IMR-90 (cell line): ENCODE results near the gene CUL1. TPM values are rescaled to one million over a fixed set of nuclear protein-coding genes. Genes with fewer than 3 reads are reported as not detected.

Experiments used
- ATAC-seq: fragments of 200-7000 bp; cut with Tn5 transposase; 2 replicates; pipeline ENCODE4 v1.9.1; 2020; ENCODE audit warnings: low read depth, mild to moderate bottlenecking, moderate library complexity
- BruUV-seq: library from RNA; stranded (reverse); fragments of 400-500 nt; replicated peaks from 2 replicates; lab custom pipeline; 2021; lab: Mats Ljungman, UMichigan
- CTCF ChIA-PET: fragments of 300-600 bp; formaldehyde crosslinking; extraction: SDS; loops from one replicate; lab custom pipeline; 2021; ENCODE audit warnings: antibody characterized with exemption; lab: Yijun Ruan, JAX
- POLR2A ChIA-PET: fragments of 300-600 bp; sonication (Branson Sonifier 250); formaldehyde crosslinking; loops from one replicate; lab custom pipeline; 2022; ENCODE audit warnings: antibody characterized with exemption; ENCODE audit not compliant: unreplicated experiment; lab: Charles Lee
- DNase-seq: peaks from one replicate; pipeline ENCODE4 v3.0.0; 2013
- H2AFZ ChIP-seq: replicated peaks from 2 replicates; pipeline ENCODE3; 2013; ENCODE audit warnings: low read length, mild to moderate bottlenecking; ENCODE audit not compliant: poor library complexity
- H2AK5ac ChIP-seq: 2 replicates; pipeline ENCODE4 v1.6.1; 2013; ENCODE audit warnings: low read depth, low read length, inconsistent platforms
- H2AK9ac ChIP-seq: replicated peaks from 2 replicates; pipeline ENCODE3; 2013; ENCODE audit warnings: mild to moderate bottlenecking, low read depth, low read length, moderate library complexity; ENCODE audit not compliant: poor library complexity
- H2BK120ac ChIP-seq: 2 replicates; pipeline ENCODE4 v1.6.1; 2013; ENCODE audit warnings: low read depth, low read length, inconsistent platforms
- H2BK15ac ChIP-seq: 3 replicates; pipeline ENCODE4 v1.6.1; 2013; ENCODE audit warnings: low read depth, low read length, inconsistent platforms
- H2BK20ac ChIP-seq: 2 replicates; pipeline ENCODE4 v1.6.1; 2013; ENCODE audit warnings: low read depth, mild to moderate bottlenecking, inconsistent platforms, low read length, moderate library complexity
- H2BK5ac ChIP-seq: 2 replicates; pipeline ENCODE4 v1.6.1; 2013; ENCODE audit warnings: mild to moderate bottlenecking, low read depth, low read length, inconsistent platforms; ENCODE audit not compliant: poor library complexity, severe bottlenecking
- H3K14ac ChIP-seq: replicated peaks from 2 replicates; pipeline ENCODE4 v1.6.1; 2013; ENCODE audit warnings: low read depth, low read length, inconsistent platforms
- H3K18ac ChIP-seq: 2 replicates; pipeline ENCODE4 v1.6.1; 2013; ENCODE audit warnings: low read depth, low read length, control low read depth
- H3K23ac ChIP-seq: 2 replicates; pipeline ENCODE4 v1.6.1; 2013; ENCODE audit warnings: low read depth, low read length, inconsistent platforms
- H3K27ac ChIP-seq: 2 replicates; pipeline ENCODE4 v1.5.1; 2013; ENCODE audit warnings: mild to moderate bottlenecking, control low read depth, low read length; ENCODE audit not compliant: insufficient read depth
- H3K27me3 ChIP-seq: 2 replicates; pipeline ENCODE4 v1.6.1; 2013; ENCODE audit warnings: low read length; ENCODE audit not compliant: control insufficient read depth, insufficient read depth
- H3K36me3 ChIP-seq: 2 replicates; pipeline ENCODE4 v1.6.1; 2013; ENCODE audit warnings: low read length, mixed read lengths; ENCODE audit not compliant: control insufficient read depth, insufficient read depth
- H3K4ac ChIP-seq: 2 replicates; pipeline ENCODE4 v1.6.1; 2013; ENCODE audit warnings: low read depth, low read length, inconsistent platforms
- H3K4me1 ChIP-seq: 2 replicates; pipeline ENCODE4 v1.6.1; 2013; ENCODE audit warnings: low read length, mixed read lengths; ENCODE audit not compliant: control insufficient read depth, insufficient read depth
- H3K4me2 ChIP-seq: 2 replicates; pipeline ENCODE4 v1.6.1; 2013; ENCODE audit warnings: low read depth, mild to moderate bottlenecking, control low read depth, low read length, moderate library complexity
- H3K4me3 ChIP-seq: 2 replicates; pipeline ENCODE4 v1.5.1; 2013; ENCODE audit warnings: low read depth, mild to moderate bottlenecking, control low read depth, low read length, moderate library complexity; ENCODE audit not compliant: insufficient read depth
- H3K56ac ChIP-seq: 2 replicates; pipeline ENCODE4 v1.6.1; 2013; ENCODE audit warnings: low read length, inconsistent platforms; ENCODE audit not compliant: insufficient read depth; ENCODE audit errors: extremely low read depth
- H3K79me1 ChIP-seq, 2 experiments: 2 replicates each; pipeline ENCODE4 v1.6.1; 2013; ENCODE audit warnings: low read length in 2 of 2, inconsistent platforms in 1 of 2, low read depth in 1 of 2
- H3K9ac ChIP-seq: 2 replicates; pipeline ENCODE4 v1.6.1; 2013; ENCODE audit warnings: low read depth, low read length, control low read depth
- H3K9me1 ChIP-seq: 2 replicates; pipeline ENCODE4 v1.6.1; 2013; ENCODE audit warnings: low read length, inconsistent platforms; ENCODE audit not compliant: insufficient read depth
- H3K9me3 ChIP-seq: 2 replicates; pipeline ENCODE4 v1.6.1; 2013; ENCODE audit warnings: low read length; ENCODE audit not compliant: control insufficient read depth, insufficient read depth
- H4K20me1 ChIP-seq: 2 replicates; pipeline ENCODE4 v1.6.1; 2013; ENCODE audit warnings: low read length, inconsistent platforms; ENCODE audit not compliant: insufficient read depth
- H4K5ac ChIP-seq: 2 replicates; pipeline ENCODE4 v1.6.1; 2013; ENCODE audit warnings: mild to moderate bottlenecking, low read depth, low read length, control low read depth
- H4K8ac ChIP-seq, 2 experiments: 2 replicates each; pipeline ENCODE4 v1.6.1; 2013; ENCODE audit warnings: low read depth in 2 of 2, low read length in 2 of 2, control low read depth in 1 of 2, inconsistent platforms in 1 of 2
- H4K91ac ChIP-seq: 2 replicates; pipeline ENCODE4 v1.6.1; 2013; ENCODE audit warnings: low read depth, low read length, inconsistent platforms; ENCODE audit not compliant: insufficient read depth
- BHLHE40 ChIP-seq: fragments of 150-350 bp; IDR thresholded peaks from 2 replicates; pipeline ENCODE4 v1.6.1; 2016; ENCODE audit warnings: mild to moderate bottlenecking, low read depth, low read length
- CEBPB ChIP-seq: IDR thresholded peaks from 2 replicates; pipeline ENCODE4 v1.6.1; 2012; ENCODE audit warnings: low read depth, low read length, improper control_type of control experiment
- CHD1 ChIP-seq: IDR thresholded peaks from 2 replicates; pipeline ENCODE4 v1.6.1; 2012; ENCODE audit warnings: low read depth, low read length, improper control_type of control experiment
- CTCF ChIP-seq: conservative IDR thresholded peaks from 2 replicates; pipeline ENCODE4 v1.5.1; 2012; ENCODE audit warnings: mild to moderate bottlenecking, low read depth, low read length, improper control_type of control experiment
- FOS ChIP-seq: fragments of 150-350 bp; IDR thresholded peaks from 2 replicates; pipeline ENCODE4 v1.6.1; 2016; ENCODE audit warnings: low read depth, low read length
- MAFK ChIP-seq: IDR thresholded peaks from 2 replicates; pipeline ENCODE4 v1.6.1; 2012; ENCODE audit warnings: low read depth, low read length, improper control_type of control experiment
- MAZ ChIP-seq: IDR thresholded peaks from 2 replicates; pipeline ENCODE4 v1.6.1; 2012; ENCODE audit warnings: low read depth, mild to moderate bottlenecking, low read length, improper control_type of control experiment, moderate library complexity, borderline replicate concordance
- MXI1 ChIP-seq: IDR thresholded peaks from 2 replicates; pipeline ENCODE4 v1.6.1; 2012; ENCODE audit warnings: low read depth, mild to moderate bottlenecking, low read length, moderate library complexity, borderline replicate concordance
- NFE2L2 ChIP-seq: fragments of 150-350 bp; IDR thresholded peaks from 2 replicates; pipeline ENCODE4 v1.6.1; 2016; ENCODE audit warnings: low read depth, mild to moderate bottlenecking, low read length
- POLR2A ChIP-seq: IDR thresholded peaks from 2 replicates; pipeline ENCODE4 v1.6.1; 2012; ENCODE audit warnings: mild to moderate bottlenecking, low read depth, low read length
- RAD21 ChIP-seq: IDR thresholded peaks from 2 replicates; pipeline ENCODE4 v1.6.1; 2012; ENCODE audit warnings: low read length, improper control_type of control experiment
- RCOR1 ChIP-seq: IDR thresholded peaks from 2 replicates; pipeline ENCODE4 v1.6.1; 2012; ENCODE audit warnings: mild to moderate bottlenecking, low read length, improper control_type of control experiment; ENCODE audit not compliant: insufficient replicate concordance
- RFX5 ChIP-seq: IDR thresholded peaks from 2 replicates; pipeline ENCODE4 v1.8.0; 2012; ENCODE audit warnings: low read depth, mild to moderate bottlenecking, low read length, moderate library complexity
- SMC3 ChIP-seq: fragments of 150-350 bp; IDR thresholded peaks from 2 replicates; pipeline ENCODE4 v1.6.1; 2016; ENCODE audit warnings: low read depth, mild to moderate bottlenecking, antibody characterized with exemption, low read length, moderate library complexity
- WGBS, 2 experiments: methylation state at CpG; one replicate each; pipeline versions ENCODE4 v1.1.5 to v1.1.7; 2013; ENCODE audit warnings: missing lambda C conversion rate in 2 of 2; ENCODE audit not compliant: insufficient read length in 1 of 2; ENCODE audit errors: extremely low coverage in 2 of 2; 5-methylcytosine and 5-hydroxymethylcytosine counted together
- dilution Hi-C: fragments of 300-500 bp; cut with HindIII; formaldehyde crosslinking; loops from one replicate; pipeline ENCODE4 v1.14.3; 2018; ENCODE audit warnings: low sequenced_read_pairs; ENCODE audit not compliant: unreplicated experiment
- in situ Hi-C: fragments of 300-500 bp; cut with MboI; formaldehyde crosslinking; loops from 3 replicates; pipeline ENCODE4 v1.14.3; 2019; ENCODE audit warnings: low sequenced_read_pairs, inconsistent platforms, mixed read lengths
- intact Hi-C: fragments of 100-400 bp; cut with micrococcal nuclease; formaldehyde crosslinking; loops from 2 replicates; pipeline ENCODE4 v1.10.0; 2022
- polyA plus RNA-seq, 3 experiments: library from polyadenylated mRNA; depleted of rRNA; stranded (reverse); fragments of >200 nt; gene quantifications; 2 replicates each; pipeline ENCODE4 v1.2.3, GENCODE V29; 2012; ENCODE audit warnings: low replicate concordance in 1 of 3
- total RNA-seq: library from RNA; depleted of rRNA; stranded (reverse); fragments of >200 nt; gene quantifications from 2 replicates; pipeline ENCODE4 v1.2.3, GENCODE V29; 2012
- TF ChIP-seq, protein P1 (sequence below): fragments of 150-350 bp; IDR thresholded peaks from 2 replicates; pipeline ENCODE4 v1.6.1; 2017; ENCODE audit warnings: mild to moderate bottlenecking, antibody characterized with exemption, low read length, low read depth
- TF ChIP-seq, protein P2 (sequence below): fragments of 150-350 bp; IDR thresholded peaks from 2 replicates; pipeline ENCODE4 v1.6.1; 2016; ENCODE audit warnings: low read depth, mild to moderate bottlenecking, low read length, moderate library complexity, borderline replicate concordance

Gene CUL1
- total and polyA plus RNA-seq, 2 of the 4 experiments (the other 2 are of a cell fraction), result 44.0 to 46.2 TPM

GRCh38 chr7:148662646-148663045 lies 36.1 kb upstream of the CUL1 start:
- WGBS, 2 experiments, result 40% methylated on average over 1 of the region's 3 CpGs; no CpG with 5 or more reads in 1 of the 2 experiments
- no peak for DNase-seq

More at GRCh38 chr7:148662646-148663045, 36.1 kb upstream of the CUL1 start:
- H4K5ac ChIP-seq, result no peak overlapping the region
- no peak overlapping the region for H3K4me2 ChIP-seq
- no peak overlapping the region for H2BK15ac ChIP-seq
- in situ Hi-C loops (no loop called here), intact Hi-C loops (no loop called here), dilution Hi-C loops (no loop called here)
- H3K4me1 ChIP-seq, result no peaks in the 10 kb centered on the region; the same call in 1 of the 2 replicates
- H3K27ac ChIP-seq, result no peak overlapping the region
- no peak overlapping the region for H3K4ac ChIP-seq
- no peaks in the 10 kb centered on the region for H3K36me3 ChIP-seq
- no peak overlapping the region for H3K23ac ChIP-seq
- ChIA-PET POLR2A (no interaction called here), CTCF (interaction anchor here (1.1 kb wide), 1 partner anchor 9 kb away, joined by 3 read pairs; no protein-coding TSS in a partner anchor)
- H3K27me3 ChIP-seq, result no peaks in the 10 kb centered on the region
- no peak overlapping the region for H3K4me3 ChIP-seq
- no peak overlapping the region for H4K91ac ChIP-seq
- H4K20me1 ChIP-seq, result no peaks in the 10 kb centered on the region; the same call in 1 of the 2 replicates
- no peaks in the 10 kb centered on the region for H3K79me1 ChIP-seq
- ATAC-seq, result no peak
- no peak overlapping the region for H3K14ac ChIP-seq
- H3K9ac ChIP-seq, result no peak overlapping the region
- H3K56ac ChIP-seq, result no peak overlapping the region
- no peak overlapping the region for H2BK120ac ChIP-seq
- TF ChIP-seq RFX5 (no peak), CEBPB (no peak), MAZ (no peak), NFE2L2 (no peak), CTCF (no peak), SMC3 (no peak), MXI1 (no peak), POLR2A (no peak), CHD1 (no peak), RCOR1 (no peak), RAD21 (no peak), FOS (no peak), MAFK (no peak), BHLHE40 (no peak)
- TF ChIP-seq, protein P1, sequence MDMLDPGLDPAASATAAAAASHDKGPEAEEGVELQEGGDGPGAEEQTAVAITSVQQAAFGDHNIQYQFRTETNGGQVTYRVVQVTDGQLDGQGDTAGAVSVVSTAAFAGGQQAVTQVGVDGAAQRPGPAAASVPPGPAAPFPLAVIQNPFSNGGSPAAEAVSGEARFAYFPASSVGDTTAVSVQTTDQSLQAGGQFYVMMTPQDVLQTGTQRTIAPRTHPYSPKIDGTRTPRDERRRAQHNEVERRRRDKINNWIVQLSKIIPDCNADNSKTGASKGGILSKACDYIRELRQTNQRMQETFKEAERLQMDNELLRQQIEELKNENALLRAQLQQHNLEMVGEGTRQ, result no peak
- TF ChIP-seq, protein P2, sequence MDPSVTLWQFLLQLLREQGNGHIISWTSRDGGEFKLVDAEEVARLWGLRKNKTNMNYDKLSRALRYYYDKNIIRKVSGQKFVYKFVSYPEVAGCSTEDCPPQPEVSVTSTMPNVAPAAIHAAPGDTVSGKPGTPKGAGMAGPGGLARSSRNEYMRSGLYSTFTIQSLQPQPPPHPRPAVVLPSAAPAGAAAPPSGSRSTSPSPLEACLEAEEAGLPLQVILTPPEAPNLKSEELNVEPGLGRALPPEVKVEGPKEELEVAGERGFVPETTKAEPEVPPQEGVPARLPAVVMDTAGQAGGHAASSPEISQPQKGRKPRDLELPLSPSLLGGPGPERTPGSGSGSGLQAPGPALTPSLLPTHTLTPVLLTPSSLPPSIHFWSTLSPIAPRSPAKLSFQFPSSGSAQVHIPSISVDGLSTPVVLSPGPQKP, result no peak
- no peaks in the 10 kb centered on the region for H3K9me3 ChIP-seq
- no peak overlapping the region for H2BK5ac ChIP-seq
- no peak overlapping the region for H3K18ac ChIP-seq
- no peak overlapping the region for H2BK20ac ChIP-seq
- BruUV-seq, result no TSS peak
- no peak overlapping the region for H4K8ac ChIP-seq
- no peak overlapping the region for H2AK9ac ChIP-seq
- H2AFZ ChIP-seq, result peak overlapping the region; percentile 43
- H3K9me1 ChIP-seq, result no peaks in the 10 kb centered on the region
- no peak overlapping the region for H2AK5ac ChIP-seq
